OCI-LY3 (cell line): ENCODE results near the gene RNGTT.
A peak's percentile ranks its signal among the peaks of the same experiment; 100 is the strongest.
"Not testable (repeated sequence)": the region's sequence is repeated elsewhere in the genome, so short reads cannot be mapped to it uniquely, and the experiment has no call there.

Source experiments
- H2AFZ ChIP-seq: fragments of 200-600, 300-600 bp; shearing (Covaris generic); 2 replicates; pipeline ENCODE4 v1.6.0; 2014; ENCODE audit warnings: antibody characterized with exemption, low read depth, low read length
- H3K27ac ChIP-seq: fragments of 200-600, 300-600 bp; sonication (generic); 2 replicates; pipeline ENCODE4 v1.5.1; 2014; ENCODE audit warnings: mild to moderate bottlenecking, low read length, moderate library complexity, mixed read lengths
- H3K27me3 ChIP-seq: fragments of 200-600, 300-600 bp; sonication (generic); 2 replicates; pipeline ENCODE4 v1.6.1; 2014; ENCODE audit warnings: low read depth, low read length, mixed read lengths
- H3K36me3 ChIP-seq: fragments of 200-600, 300-600 bp; sonication (generic); replicated peaks from 2 replicates; pipeline ENCODE3; 2014; ENCODE audit warnings: low read depth, low read length, mixed read lengths
- H3K4me1 ChIP-seq: fragments of 300-600, 200-600 bp; sonication (generic); 2 replicates; pipeline ENCODE4 v1.6.1; 2014; ENCODE audit warnings: low read length, mixed read lengths
- H3K4me2 ChIP-seq: fragments of 200-600, 300-600 bp; sonication (generic); 2 replicates; pipeline ENCODE4 v1.6.1; 2014; ENCODE audit warnings: low read length, mixed read lengths
- H3K4me3 ChIP-seq: fragments of 300-600, 200-600 bp; sonication (generic); 2 replicates; pipeline ENCODE4 v1.5.1; 2014; ENCODE audit warnings: antibody characterized with exemption, mild to moderate bottlenecking, low read length, moderate library complexity
- H3K79me2 ChIP-seq: fragments of 300-600, 200-600 bp; shearing (Covaris generic); 2 replicates; pipeline ENCODE4 v1.6.1; 2014; ENCODE audit warnings: mild to moderate bottlenecking, low read length, mixed read lengths
- H3K9ac ChIP-seq: fragments of 300-600, 200-600 bp; shearing (Covaris generic); 2 replicates; pipeline ENCODE4 v1.6.0; 2014; ENCODE audit warnings: mild to moderate bottlenecking, low read length, moderate library complexity
- H3K9me3 ChIP-seq: fragments of 200-600, 300-600 bp; shearing (Covaris generic); 2 replicates; pipeline ENCODE4 v1.6.1; 2014; ENCODE audit warnings: low read length, mixed read lengths; ENCODE audit not compliant: insufficient read depth
- H4K20me1 ChIP-seq: fragments of 200-600, 300-600 bp; sonication (generic); 2 replicates; pipeline ENCODE4 v1.6.1; 2016; ENCODE audit warnings: low read length, mixed read lengths; ENCODE audit not compliant: insufficient read depth
- CTCF ChIP-seq: fragments of 200-600, 300-600 bp; sonication (generic); IDR thresholded peaks from 2 replicates; pipeline ENCODE4 v1.5.1; 2014; ENCODE audit warnings: antibody characterized with exemption, low read length, low read depth
- EZH2phosphoT487 ChIP-seq: fragments of 200-600 bp; shearing (Covaris generic); IDR thresholded peaks from 2 replicates; pipeline ENCODE4 v1.6.1; 2018; ENCODE audit warnings: antibody characterized with exemption, mixed run types, low read depth

Gene RNGTT

DNA sequence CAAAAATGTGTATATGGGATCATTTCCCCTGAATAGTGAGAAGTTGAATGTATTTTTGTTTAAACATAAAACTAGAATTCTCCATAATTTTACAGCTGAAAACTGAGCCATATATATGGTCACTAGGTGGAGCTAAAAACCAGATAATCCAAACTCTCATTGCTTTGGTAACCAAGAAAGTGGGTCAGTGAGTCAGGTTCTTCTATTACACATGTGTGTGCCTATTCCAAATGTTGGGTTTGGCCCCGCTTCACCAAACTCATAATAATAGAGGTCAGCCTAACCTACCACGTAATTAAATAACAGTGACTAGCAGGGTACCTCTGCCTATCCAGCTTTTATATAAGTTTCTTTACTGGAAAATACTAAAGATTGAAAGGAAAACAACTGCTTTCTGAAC lies 19.3 kb upstream of the RNGTT start:
- no peaks in the 10 kb centered on the region for H3K9me3 ChIP-seq
- no peak for TF ChIP-seq EZH2phosphoT487
- TF ChIP-seq CTCF: peak; percentile 75
- H3K4me1 ChIP-seq: no peaks in the 10 kb centered on the region
- H3K79me2 ChIP-seq: no peaks in the 10 kb centered on the region
- no peaks in the 10 kb centered on the region for H3K27me3 ChIP-seq
- H3K9ac ChIP-seq: no peak overlapping the region
- H3K27ac ChIP-seq: no peak overlapping the region
- no peaks in the 10 kb centered on the region for H3K36me3 ChIP-seq
- H3K4me2 ChIP-seq: peak overlapping the region; percentile 54
- H2AFZ ChIP-seq: no peak overlapping the region
- 0 out of 2 replicates have a peak overlapping the region, but pooled peaks have one; percentile 48 for H3K4me3 ChIP-seq
- H4K20me1 ChIP-seq: no peaks in the 10 kb centered on the region

- H3K27ac ChIP-seq: no peak overlapping the region
- no peak overlapping the region for H3K4me3 ChIP-seq
- no peak overlapping the region for H3K4me2 ChIP-seq
- H3K4me1 ChIP-seq: no peaks in the 10 kb centered on the region
- no peaks in the 10 kb centered on the region for H3K9me3 ChIP-seq
- no peaks in the 10 kb centered on the region for H4K20me1 ChIP-seq
- H3K27me3 ChIP-seq: no peaks in the 10 kb centered on the region
- H3K79me2 ChIP-seq: no peaks in the 10 kb centered on the region
- no peak overlapping the region for H2AFZ ChIP-seq
- H3K9ac ChIP-seq: no peak overlapping the region
- H3K36me3 ChIP-seq: no peaks in the 10 kb centered on the region
- TF ChIP-seq EZH2phosphoT487: no peak
- TF ChIP-seq CTCF: peak; percentile 26; the same call in 1 of the 2 replicates
Observed at GRCh38 chr6:88975369-88975768, 12.0 kb upstream of the RNGTT start.

DNA sequence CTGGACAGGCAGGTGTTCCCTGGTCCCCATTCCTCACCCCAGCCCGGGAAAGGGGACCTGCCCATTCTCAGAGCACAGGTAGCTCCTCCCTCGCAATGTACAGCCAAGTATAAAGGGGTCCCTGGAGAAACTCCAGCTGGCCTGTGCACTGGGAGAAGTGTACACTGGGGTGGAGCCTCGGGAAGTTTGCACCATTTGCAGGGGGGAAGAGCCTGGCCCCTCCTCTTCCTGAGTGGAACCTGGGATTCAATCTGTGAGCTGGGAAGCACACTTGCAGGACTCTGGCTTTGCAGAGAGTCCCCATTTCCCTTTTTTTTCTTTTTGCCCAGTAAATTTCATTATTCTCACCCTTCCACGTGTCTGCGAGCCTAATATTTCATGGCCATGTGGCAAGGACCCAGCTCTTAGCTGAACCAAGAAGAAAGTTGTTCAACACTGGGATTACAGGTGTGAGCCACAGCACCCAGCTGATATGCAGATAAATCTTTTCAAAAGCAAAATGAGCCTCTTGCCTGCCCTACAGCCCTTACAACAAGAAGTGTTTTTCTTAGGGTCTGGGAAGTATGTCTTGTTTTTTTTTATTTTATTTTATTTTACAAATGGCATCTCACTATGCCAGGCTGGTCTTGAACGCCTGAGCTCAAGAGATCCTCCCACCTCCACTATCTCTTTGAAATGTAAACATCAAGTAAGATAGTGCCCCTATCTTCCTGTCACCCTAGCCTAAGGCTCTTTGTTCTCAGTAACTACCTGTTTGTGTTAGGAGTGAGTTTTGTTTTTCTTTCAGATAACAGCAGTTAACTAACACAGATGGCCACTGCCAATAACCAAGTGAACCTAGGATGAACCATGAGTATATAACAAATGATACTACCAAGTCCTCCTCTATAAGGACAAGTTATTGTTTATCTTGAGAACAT lies 9.3 kb upstream of the RNGTT start:
- no peaks in the 10 kb centered on the region for H3K4me1 ChIP-seq
- TF ChIP-seq CTCF (no peak), EZH2phosphoT487 (no peak)
- H3K27ac ChIP-seq: no peak overlapping the region
- no peaks in the 10 kb centered on the region for H4K20me1 ChIP-seq
- no peak overlapping the region for H3K4me2 ChIP-seq
- no peaks in the 10 kb centered on the region for H3K79me2 ChIP-seq
- H3K27me3 ChIP-seq: no peaks in the 10 kb centered on the region
- no peaks in the 10 kb centered on the region for H3K9me3 ChIP-seq
- H3K9ac ChIP-seq: no peak overlapping the region
- no peak overlapping the region for H3K4me3 ChIP-seq
- H2AFZ ChIP-seq: no peak overlapping the region
- H3K36me3 ChIP-seq: no peaks in the 10 kb centered on the region

- no peaks in the 10 kb centered on the region for H3K36me3 ChIP-seq
- H3K4me1 ChIP-seq: no peaks in the 10 kb centered on the region
- H3K27me3 ChIP-seq: no peaks in the 10 kb centered on the region
- H3K27ac ChIP-seq: no peak overlapping the region
- no peak overlapping the region for H2AFZ ChIP-seq
- no peak for TF ChIP-seq EZH2phosphoT487
- no peak for TF ChIP-seq CTCF
- H3K4me2 ChIP-seq: no peak overlapping the region
- no peaks in the 10 kb centered on the region for H3K79me2 ChIP-seq
- H4K20me1 ChIP-seq: no peaks in the 10 kb centered on the region
- no peak overlapping the region for H3K4me3 ChIP-seq
- no peaks in the 10 kb centered on the region for H3K9me3 ChIP-seq
- no peak overlapping the region for H3K9ac ChIP-seq
Observed at GRCh38 chr6:88970301-88970700, 6.9 kb upstream of the RNGTT start.

GRCh38 chr6:88969255-88969654 lies 5.8 kb upstream of the RNGTT start:
- H3K9ac ChIP-seq, H3K9me3 ChIP-seq, H3K27ac ChIP-seq, H2AFZ ChIP-seq, H3K79me2 ChIP-seq, H3K36me3 ChIP-seq, H3K4me3 ChIP-seq, H3K27me3 ChIP-seq, H3K4me2 ChIP-seq, H4K20me1 ChIP-seq, H3K4me1 ChIP-seq: not testable (repeated sequence)
